Karpas-422 (cell line): ENCODE data around the gene LNX1. TPM values are rescaled to one million over a fixed set of nuclear protein-coding genes. Genes with fewer than 3 reads are reported as not detected.
"Not testable (repeated sequence)": the region's sequence is repeated elsewhere in the genome, so short reads cannot be mapped to it uniquely, and the experiment has no call there.

Experiments used
- DNase-seq: peaks from one replicate; pipeline ENCODE4 v3.0.0-alpha.2; 2015
- H2AFZ ChIP-seq: fragments of 200-600 bp; sonication (generic); 2 replicates; pipeline ENCODE4 v1.6.1; 2014; ENCODE audit warnings: antibody characterized with exemption, low read length, mixed read lengths
- H3K27ac ChIP-seq: fragments of 200-600 bp; sonication (generic); 2 replicates; pipeline ENCODE4 v1.5.1; 2014; ENCODE audit warnings: mild to moderate bottlenecking, low read length, moderate library complexity
- H3K27me3 ChIP-seq: fragments of 200-600 bp; sonication (generic); 2 replicates; pipeline ENCODE4 v1.6.1; 2014; ENCODE audit warnings: low read length, mixed read lengths
- H3K36me3 ChIP-seq: fragments of 200-600 bp; sonication (generic); 2 replicates; pipeline ENCODE4 v1.6.1; 2014; ENCODE audit warnings: low read length, mixed read lengths; ENCODE audit not compliant: insufficient read depth
- H3K4me1 ChIP-seq: fragments of 200-600 bp; sonication (generic); 2 replicates; pipeline ENCODE4 v1.6.1; 2014; ENCODE audit warnings: mild to moderate bottlenecking, low read length, mixed read lengths
- H3K4me2 ChIP-seq: fragments of 200-600 bp; sonication (generic); 2 replicates; pipeline ENCODE4 v1.6.1; 2014; ENCODE audit warnings: low read length, low read depth, mild to moderate bottlenecking; ENCODE audit not compliant: poor library complexity, severe bottlenecking
- H3K4me3 ChIP-seq: fragments of 200-600 bp; sonication (generic); 2 replicates; pipeline ENCODE4 v1.5.1; 2014; ENCODE audit warnings: mild to moderate bottlenecking, antibody characterized with exemption, low read length, mixed read lengths
- H3K79me2 ChIP-seq: fragments of 200-600 bp; sonication (generic); 2 replicates; pipeline ENCODE4 v1.6.1; 2014; ENCODE audit warnings: mild to moderate bottlenecking, low read length, mixed read lengths
- H3K9ac ChIP-seq: fragments of 200-600 bp; sonication (generic); 2 replicates; pipeline ENCODE4 v1.6.0; 2014; ENCODE audit warnings: low read length
- H3K9me2 ChIP-seq: fragments of 200-600 bp; sonication (generic), shearing (Covaris generic); replicated peaks from 2 replicates; pipeline ENCODE4 v1.6.0; 2014; ENCODE audit warnings: mild to moderate bottlenecking, low read length, moderate library complexity; ENCODE audit not compliant: insufficient read depth
- H3K9me3 ChIP-seq: fragments of 300-700, 200-600 bp; sonication (generic); 2 replicates; pipeline ENCODE4 v1.6.1; 2014; ENCODE audit warnings: low read length, mixed read lengths
- H4K20me1 ChIP-seq: fragments of 200-600 bp; sonication (generic); 2 replicates; pipeline ENCODE4 v1.6.1; 2014; ENCODE audit warnings: mild to moderate bottlenecking, antibody characterized with exemption, low read length, low read depth; ENCODE audit not compliant: insufficient read depth
- total RNA-seq: library from RNA; depleted of rRNA; stranded (reverse); fragments of >200 nt; shearing (Covaris generic); gene quantifications from 2 replicates; pipeline ENCODE4 v1.2.3, GENCODE V29; 2014; ENCODE audit warnings: low replicate concordance

LNX1 gene
- total RNA-seq, 1 experiment from 2014 or later = not detected

DNA sequence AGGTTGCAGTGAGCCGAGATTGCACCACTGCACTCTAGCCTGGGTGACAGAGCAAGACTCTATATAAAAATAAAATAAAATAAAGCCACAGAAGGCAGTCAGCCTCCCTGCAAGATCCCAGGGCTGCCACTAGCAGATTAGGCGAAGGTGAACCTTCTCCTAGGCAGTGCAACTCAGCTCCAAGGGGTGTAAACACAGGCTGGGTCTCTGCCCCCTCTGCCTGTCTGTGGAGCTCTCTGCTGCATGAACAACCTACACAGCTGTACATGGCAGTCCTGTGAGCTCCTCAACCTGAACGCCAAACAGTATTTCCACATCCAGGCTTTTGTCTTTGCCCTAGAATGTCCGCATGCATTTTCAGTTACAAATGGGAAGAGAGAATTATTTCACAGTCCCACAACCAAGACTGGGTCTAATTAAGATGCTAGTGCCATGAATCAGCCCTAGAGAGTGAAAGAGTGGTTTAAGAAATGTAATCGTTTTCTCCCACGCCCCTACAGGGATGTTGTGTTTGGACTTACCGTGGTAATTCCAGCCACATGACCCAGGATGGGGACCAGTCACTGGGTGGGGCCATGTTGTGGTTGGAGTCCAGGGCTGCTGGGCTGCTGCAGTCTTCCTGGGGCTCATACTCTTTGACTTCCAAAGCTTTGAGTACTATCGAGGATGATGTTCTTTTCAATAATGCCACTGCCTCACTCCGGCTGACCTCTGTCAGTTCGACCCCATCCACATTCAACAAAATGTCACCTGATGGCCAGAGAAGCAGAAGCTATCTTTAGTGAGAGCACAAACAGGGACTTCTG is 114.9 kb downstream of the LNX1 start:
- no peak for DNase-seq
- no peak overlapping the region for H2AFZ ChIP-seq
- H3K27ac ChIP-seq = no peak overlapping the region
- no peaks in the 10 kb centered on the region for H4K20me1 ChIP-seq
- H3K36me3 ChIP-seq = no peaks in the 10 kb centered on the region
- H3K9me2 ChIP-seq = no peaks in the 10 kb centered on the region
- no peaks in the 10 kb centered on the region for H3K79me2 ChIP-seq
- H3K4me2 ChIP-seq = no peak overlapping the region
- no peaks in the 10 kb centered on the region for H3K27me3 ChIP-seq
- H3K9me3 ChIP-seq = no peaks in the 10 kb centered on the region
- H3K4me3 ChIP-seq = no peak overlapping the region
- H3K4me1 ChIP-seq = no peaks in the 10 kb centered on the region
- H3K9ac ChIP-seq = no peak overlapping the region

GRCh38 chr4:53466576-53466975 is 124.7 kb downstream of the LNX1 start:
- H2AFZ ChIP-seq, H3K9ac ChIP-seq, H3K4me1 ChIP-seq, H3K27me3 ChIP-seq, DNase-seq, H3K9me2 ChIP-seq, H3K4me3 ChIP-seq, H3K79me2 ChIP-seq, H3K27ac ChIP-seq, H3K9me3 ChIP-seq, H4K20me1 ChIP-seq, H3K4me2 ChIP-seq: not testable (repeated sequence)
- peaks cover 17% of the 10 kb centered on the region for H3K36me3 ChIP-seq

DNA sequence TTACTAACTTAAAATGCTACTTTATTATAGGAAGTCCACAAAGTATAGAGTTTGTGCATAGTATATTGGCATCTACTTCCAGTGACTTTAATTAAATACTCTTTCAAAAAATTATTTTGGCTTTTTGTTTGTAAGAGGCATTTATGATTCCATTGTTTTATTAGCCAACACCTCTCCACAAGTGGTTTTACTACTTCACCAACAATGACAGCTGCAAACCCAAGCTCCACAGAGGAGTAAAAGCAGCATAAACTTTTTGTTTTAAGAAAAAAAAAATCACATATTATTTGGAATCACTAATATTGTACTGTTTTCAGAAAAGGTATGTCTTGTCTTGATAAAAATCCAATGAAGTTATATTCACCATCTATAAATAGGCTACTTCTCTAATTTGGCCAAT is 125.4 kb downstream of the LNX1 start:
- H3K4me1 ChIP-seq = no peaks in the 10 kb centered on the region
- no peaks in the 10 kb centered on the region for H4K20me1 ChIP-seq
- H3K27ac ChIP-seq = no peak overlapping the region
- no peak overlapping the region for H2AFZ ChIP-seq
- H3K9me2 ChIP-seq = no peaks in the 10 kb centered on the region
- no peak overlapping the region for H3K9ac ChIP-seq
- no peaks in the 10 kb centered on the region for H3K27me3 ChIP-seq
- H3K79me2 ChIP-seq = no peaks in the 10 kb centered on the region
- no peaks in the 10 kb centered on the region for H3K9me3 ChIP-seq
- H3K36me3 ChIP-seq = peaks cover 24% of the 10 kb centered on the region
- H3K4me2 ChIP-seq = no peak overlapping the region
- no peak for DNase-seq
- H3K4me3 ChIP-seq = no peak overlapping the region

DNA sequence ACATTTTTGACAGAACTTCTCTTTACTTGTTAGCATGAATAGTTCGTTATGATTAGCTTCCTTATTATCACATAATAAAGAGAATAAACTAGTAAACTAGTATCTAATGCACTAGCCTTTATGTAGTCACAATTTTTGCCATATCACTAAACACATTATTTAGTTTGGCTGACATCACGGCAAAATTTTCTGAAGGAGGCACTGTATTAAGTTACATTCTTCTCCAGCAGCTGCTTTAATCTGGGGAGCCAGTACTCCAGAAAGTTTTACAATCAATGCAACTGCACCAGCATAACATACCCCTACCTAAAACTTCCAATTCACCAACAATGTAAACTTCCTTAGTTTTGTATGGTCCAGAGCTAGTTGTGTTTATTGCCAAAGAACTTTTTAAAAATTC is 126.0 kb downstream of the LNX1 start:
- Histone ChIP-seq H3K9me3 (no peaks in the 10 kb centered on the region), H3K27me3 (no peaks in the 10 kb centered on the region), H3K4me1 (no peaks in the 10 kb centered on the region), H2AFZ (no peak overlapping the region), H3K4me2 (no peak overlapping the region), H3K9me2 (no peaks in the 10 kb centered on the region), H3K36me3 (peaks cover 30% of the 10 kb centered on the region), H4K20me1 (no peaks in the 10 kb centered on the region), H3K9ac (no peak overlapping the region), H3K79me2 (no peaks in the 10 kb centered on the region), H3K27ac (no peak overlapping the region), H3K4me3 (no peak overlapping the region)
- no peak for DNase-seq

GRCh38 chr4:53463340-53463739 is 127.9 kb downstream of the LNX1 start:
- Histone ChIP-seq H3K9me2 (no peaks in the 10 kb centered on the region), H3K79me2 (no peaks in the 10 kb centered on the region), H3K36me3 (peaks cover 49% of the 10 kb centered on the region), H4K20me1 (no peaks in the 10 kb centered on the region), H3K9me3 (no peaks in the 10 kb centered on the region), H3K9ac (no peak overlapping the region), H3K4me2 (no peak overlapping the region), H3K27ac (no peak overlapping the region), H2AFZ (no peak overlapping the region), H3K4me1 (no peaks in the 10 kb centered on the region), H3K4me3 (no peak overlapping the region), H3K27me3 (no peaks in the 10 kb centered on the region)
- no peak for DNase-seq

GRCh38 chr4:53461244-53461643 is 130.0 kb downstream of the LNX1 start:
- Histone ChIP-seq H4K20me1 (no peaks in the 10 kb centered on the region), H3K4me1 (no peaks in the 10 kb centered on the region), H3K9ac (no peak overlapping the region), H3K4me2 (no peak overlapping the region), H3K27me3 (no peaks in the 10 kb centered on the region), H3K79me2 (no peaks in the 10 kb centered on the region; the same call in 1 of the 2 replicates), H3K9me2 (no peaks in the 10 kb centered on the region), H3K9me3 (no peaks in the 10 kb centered on the region), H3K36me3 (peaks cover 56% of the 10 kb centered on the region), H3K27ac (no peak overlapping the region), H2AFZ (no peak overlapping the region), H3K4me3 (no peak overlapping the region)
- DNase-seq = no peak

DNA sequence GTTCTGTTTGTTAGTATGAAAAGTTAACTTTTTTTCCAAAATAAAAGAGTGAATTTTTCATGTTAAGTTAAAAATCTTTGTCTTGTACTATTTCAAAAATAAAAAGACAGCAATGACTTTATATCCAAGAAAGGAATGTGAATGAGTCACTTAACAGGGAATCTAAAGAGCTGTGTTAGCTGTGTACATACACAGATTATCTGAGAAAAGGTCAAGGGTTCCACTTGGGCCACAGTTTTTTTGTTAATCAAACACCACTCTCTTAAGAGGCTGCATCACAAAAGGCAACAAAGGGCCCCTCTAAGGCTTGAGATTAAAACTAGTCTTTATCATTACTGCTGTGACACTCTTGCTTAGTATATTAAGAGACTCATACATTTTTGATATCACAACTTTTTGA is 131.7 kb downstream of the LNX1 start:
- H3K4me3 ChIP-seq = no peak overlapping the region
- peaks cover 60% of the 10 kb centered on the region for H3K36me3 ChIP-seq
- H3K9me2 ChIP-seq = no peaks in the 10 kb centered on the region

GRCh38 chr4:53456178-53456577 is 135.1 kb downstream of the LNX1 start:
- no peak overlapping the region for H3K4me3 ChIP-seq
- H3K4me2 ChIP-seq = no peak overlapping the region
- DNase-seq = no peak
- no peaks in the 10 kb centered on the region for H3K27me3 ChIP-seq
- H4K20me1 ChIP-seq = no peaks in the 10 kb centered on the region
- no peaks in the 10 kb centered on the region for H3K9me3 ChIP-seq
- H3K4me1 ChIP-seq = no peaks in the 10 kb centered on the region
- H3K9ac ChIP-seq = no peak overlapping the region
- H3K27ac ChIP-seq = no peak overlapping the region
- no peaks in the 10 kb centered on the region; the same call in 1 of the 2 replicates for H3K79me2 ChIP-seq
- H3K9me2 ChIP-seq = no peaks in the 10 kb centered on the region
- no peak overlapping the region for H2AFZ ChIP-seq
- peaks cover 59% of the 10 kb centered on the region for H3K36me3 ChIP-seq

More for the DNA sequence above, 131.7 kb downstream of the LNX1 start:
- H3K9ac ChIP-seq = no peak overlapping the region
- H2AFZ ChIP-seq = no peak overlapping the region
- no peaks in the 10 kb centered on the region for H3K4me1 ChIP-seq
- no peaks in the 10 kb centered on the region for H3K27me3 ChIP-seq
- H3K79me2 ChIP-seq = no peaks in the 10 kb centered on the region; the same call in 1 of the 2 replicates
- H3K27ac ChIP-seq = no peak overlapping the region
- no peaks in the 10 kb centered on the region for H3K9me3 ChIP-seq
- no peak overlapping the region for H3K4me2 ChIP-seq
- H4K20me1 ChIP-seq = no peaks in the 10 kb centered on the region
- no peak for DNase-seq
